ENCODE results near the gene UQCC5.
A peak's percentile ranks its signal among the peaks of the same experiment; 100 is the strongest.

UQCC5 gene

GRCh38 chr3:52536369-52537164 is at the start of gene UQCC5:
Gene UQCC5, plus strand, starts transcription at chr3:52536605. Its CDS starts 151 bp downstream, at chr3:52536756.
- peak; percentile 92 for DNase-seq

DNA sequence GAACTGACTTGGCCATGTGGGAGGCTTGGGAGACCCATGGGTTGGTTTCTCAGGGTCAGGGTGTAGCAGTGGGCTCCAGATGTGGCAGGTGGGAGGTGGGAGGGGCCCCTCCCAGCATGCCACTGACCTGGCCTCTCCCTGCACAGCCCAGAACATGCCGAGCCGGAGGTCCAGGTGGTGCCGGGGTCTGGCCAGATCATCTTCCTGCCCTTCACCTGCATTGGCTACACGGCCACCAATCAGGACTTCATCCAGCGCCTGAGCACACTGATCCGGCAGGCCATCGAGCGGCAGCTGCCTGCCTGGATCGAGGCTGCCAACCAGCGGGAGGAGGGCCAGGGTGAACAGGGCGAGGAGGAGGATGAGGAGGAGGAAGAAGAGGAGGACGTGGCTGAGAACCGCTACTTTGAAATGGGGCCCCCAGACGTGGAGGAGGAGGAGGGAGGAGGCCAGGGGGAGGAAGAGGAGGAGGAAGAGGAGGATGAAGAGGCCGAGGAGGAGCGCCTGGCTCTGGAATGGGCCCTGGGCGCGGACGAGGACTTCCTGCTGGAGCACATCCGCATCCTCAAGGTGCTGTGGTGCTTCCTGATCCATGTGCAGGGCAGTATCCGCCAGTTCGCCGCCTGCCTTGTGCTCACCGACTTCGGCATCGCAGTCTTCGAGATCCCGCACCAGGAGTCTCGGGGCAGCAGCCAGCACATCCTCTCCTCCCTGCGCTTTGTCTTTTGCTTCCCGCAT is 49.2 kb upstream of the UQCC5 start:
- no peak for DNase-seq

DNA sequence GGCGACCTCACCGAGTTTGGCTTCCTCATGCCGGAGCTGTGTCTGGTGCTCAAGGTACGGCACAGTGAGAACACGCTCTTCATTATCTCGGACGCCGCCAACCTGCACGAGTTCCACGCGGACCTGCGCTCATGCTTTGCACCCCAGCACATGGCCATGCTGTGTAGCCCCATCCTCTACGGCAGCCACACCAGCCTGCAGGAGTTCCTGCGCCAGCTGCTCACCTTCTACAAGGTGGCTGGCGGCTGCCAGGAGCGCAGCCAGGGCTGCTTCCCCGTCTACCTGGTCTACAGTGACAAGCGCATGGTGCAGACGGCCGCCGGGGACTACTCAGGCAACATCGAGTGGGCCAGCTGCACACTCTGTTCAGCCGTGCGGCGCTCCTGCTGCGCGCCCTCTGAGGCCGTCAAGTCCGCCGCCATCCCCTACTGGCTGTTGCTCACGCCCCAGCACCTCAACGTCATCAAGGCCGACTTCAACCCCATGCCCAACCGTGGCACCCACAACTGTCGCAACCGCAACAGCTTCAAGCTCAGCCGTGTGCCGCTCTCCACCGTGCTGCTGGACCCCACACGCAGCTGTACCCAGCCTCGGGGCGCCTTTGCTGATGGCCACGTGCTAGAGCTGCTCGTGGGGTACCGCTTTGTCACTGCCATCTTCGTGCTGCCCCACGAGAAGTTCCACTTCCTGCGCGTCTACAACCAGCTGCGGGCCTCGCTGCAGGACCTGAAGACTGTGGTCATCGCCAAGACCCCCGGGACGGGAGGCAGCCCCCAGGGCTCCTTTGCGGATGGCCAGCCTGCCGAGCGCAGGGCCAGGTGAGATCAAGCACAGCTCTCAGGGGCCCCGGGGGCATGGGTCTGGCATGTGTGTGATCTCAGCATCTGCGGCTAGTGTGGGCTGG is 48.4 kb upstream of the UQCC5 start:
- DNase-seq = no peak

DNA sequence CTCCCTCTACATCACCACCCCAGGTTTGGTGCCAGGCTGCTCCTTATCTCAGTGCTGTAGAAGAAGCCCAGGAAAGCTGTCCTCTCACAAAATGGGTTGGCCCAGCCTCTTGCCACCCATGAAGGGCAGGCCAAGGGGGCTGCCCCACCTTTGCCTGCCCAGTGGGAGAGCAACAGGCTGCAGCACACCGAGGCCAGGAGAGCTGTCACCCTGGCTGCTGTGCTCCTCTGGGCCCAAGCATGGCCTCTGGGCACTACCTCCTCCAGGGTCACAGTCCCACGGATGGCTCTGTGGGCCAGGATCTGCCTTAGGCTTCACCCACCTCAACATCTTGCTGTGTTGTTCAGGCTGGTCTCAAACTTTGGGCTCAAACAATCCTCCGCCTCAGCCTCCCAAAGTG is 47.7 kb upstream of the UQCC5 start:
- DNase-seq = no peak

- no peak for DNase-seq
Observed at GRCh38 chr3:52489453-52489852, 47.0 kb upstream of the UQCC5 start.

GRCh38 chr3:52490035-52490938 is 46.1 kb upstream of the UQCC5 start:
- DNase-seq = no peak

GRCh38 chr3:52490939-52491526 is 45.4 kb upstream of the UQCC5 start:
- no peak for DNase-seq

GRCh38 chr3:52492059-52492458 is 44.3 kb upstream of the UQCC5 start:
- no peak for DNase-seq

DNA sequence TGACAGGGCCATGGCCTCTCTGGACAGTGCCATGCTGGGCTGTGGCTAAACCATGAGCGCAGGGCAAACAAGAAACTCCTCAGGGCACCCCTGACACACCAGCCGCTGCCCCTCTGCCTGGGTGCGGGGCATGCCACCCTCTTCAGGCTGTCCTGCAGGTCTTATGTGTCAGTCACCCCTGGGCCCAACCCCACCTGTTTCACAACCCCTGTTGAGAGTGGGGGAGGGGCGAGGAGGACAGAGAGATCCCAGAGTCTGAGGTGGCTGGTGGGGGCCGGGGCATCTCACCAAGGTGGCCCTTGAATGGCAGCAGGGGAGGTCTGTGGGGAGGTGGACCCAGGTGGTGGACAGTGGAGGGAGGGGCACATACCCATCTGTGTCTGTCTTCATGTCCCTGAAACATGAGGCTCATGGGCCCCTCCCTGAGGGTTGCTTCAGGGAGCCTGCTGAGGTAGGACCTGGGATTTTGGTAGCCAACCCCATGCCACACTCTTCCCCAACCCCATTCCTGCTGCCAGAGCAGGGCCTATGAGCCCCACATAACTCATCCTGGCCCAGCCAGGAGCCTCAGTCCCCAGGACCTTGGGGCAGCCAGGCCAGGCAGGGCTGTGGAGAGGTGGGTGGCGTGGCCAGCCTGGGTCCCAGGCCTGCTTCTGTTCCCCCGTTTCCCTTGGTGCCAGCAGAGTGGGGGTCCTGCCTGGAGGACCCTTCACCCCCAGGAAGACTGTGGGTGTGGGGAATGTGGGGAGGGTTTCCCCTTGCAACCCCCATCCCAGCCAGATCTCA is 43.0 kb upstream of the UQCC5 start:
- DNase-seq = no peak

DNA sequence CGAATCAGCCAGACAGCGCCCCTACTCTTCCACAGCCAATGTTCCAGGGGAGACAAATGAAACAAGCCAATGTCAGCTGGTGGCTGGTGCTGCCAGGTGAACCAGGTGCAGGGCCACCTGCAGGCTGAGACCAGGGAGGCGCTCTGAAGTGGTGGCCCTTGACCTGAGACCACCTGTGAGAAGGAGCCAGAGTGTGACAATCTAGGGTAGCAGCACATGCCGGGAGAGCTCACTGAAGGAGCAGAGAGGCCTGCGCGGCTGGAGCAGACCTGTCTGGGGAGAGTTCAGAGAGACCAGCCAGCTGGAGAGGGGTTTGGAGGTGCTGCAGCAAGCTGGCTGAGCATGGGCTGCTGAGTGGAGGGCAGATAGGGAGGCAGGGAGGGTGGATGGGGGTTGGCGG is 42.0 kb upstream of the UQCC5 start:
- DNase-seq = no peak

GRCh38 chr3:52494886-52495495 is 41.4 kb upstream of the UQCC5 start, which contains the start of gene STAB1:
Gene STAB1, plus strand, starts transcription at chr3:52495338. Its CDS starts 76 bp downstream, at chr3:52495414.
- DNase-seq = no peak

- no peak for DNase-seq
Observed at GRCh38 chr3:52495777-52496602, 40.4 kb upstream of the UQCC5 start.

DNA sequence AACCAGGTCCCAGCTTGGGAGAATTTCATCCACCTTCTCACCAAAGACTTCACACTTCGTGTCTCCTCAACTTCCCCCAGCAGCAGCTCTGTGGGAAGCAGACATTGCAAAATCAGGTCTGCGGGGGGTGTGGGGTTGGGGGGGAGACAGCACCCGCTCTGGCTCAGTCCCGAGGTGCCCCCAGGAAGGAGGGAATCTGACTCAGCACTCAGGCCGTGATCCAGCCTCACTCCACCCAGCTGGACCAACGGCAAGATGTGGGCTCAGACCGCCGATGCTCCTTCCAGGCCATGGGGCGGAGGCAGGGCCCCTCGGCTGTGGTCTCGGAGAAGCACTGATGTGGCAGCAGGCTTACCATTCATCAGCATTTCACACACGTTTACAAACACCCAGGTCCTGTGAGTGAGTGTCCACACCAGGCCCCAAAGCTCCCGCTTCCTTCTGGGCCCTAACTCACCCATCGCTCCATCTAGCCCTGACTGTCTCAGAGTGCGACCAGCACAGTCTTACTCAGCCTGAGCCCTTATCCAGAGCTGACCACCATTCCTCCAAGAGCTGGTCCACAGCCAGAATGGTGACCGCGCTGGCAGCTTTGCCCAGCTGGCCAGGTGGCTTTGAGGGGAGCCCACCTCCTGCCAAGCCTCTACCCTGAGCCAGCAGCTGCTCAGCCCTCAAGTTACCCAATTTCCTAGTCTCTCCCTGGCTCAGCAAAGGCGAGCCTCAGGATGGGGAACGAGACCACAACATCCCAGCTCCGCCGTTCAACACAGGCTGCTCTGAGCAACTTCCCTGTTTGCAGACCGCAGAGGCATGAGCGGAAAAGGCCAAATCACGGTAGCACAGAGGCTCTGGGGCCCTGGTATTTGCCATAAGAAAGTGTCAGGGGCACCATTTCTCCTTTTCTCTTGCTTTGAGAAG is 38.0 kb upstream of the UQCC5 start:
- no peak for DNase-seq

DNA sequence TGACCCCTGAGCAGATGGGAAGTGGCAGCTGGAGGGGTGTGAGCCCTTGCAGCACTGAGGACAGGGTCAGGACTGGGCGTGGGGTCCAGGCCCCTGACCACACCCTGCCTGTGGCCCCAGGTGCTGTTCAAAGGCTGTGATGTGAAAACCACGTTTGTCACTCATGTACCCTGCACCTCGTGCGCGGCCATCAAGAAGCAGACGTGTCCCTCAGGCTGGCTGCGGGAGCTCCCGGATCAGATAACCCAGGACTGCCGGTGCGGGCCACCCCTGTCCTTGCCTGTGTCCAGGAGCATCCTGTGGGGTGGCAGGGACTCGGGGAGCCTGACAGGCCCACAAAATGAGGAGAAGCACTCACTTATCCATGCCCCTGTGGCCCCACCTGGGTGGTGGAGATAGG is 35.4 kb upstream of the UQCC5 start:
- no peak for DNase-seq

- DNase-seq = no peak
Observed at GRCh38 chr3:52502001-52502400, 34.4 kb upstream of the UQCC5 start.

DNA sequence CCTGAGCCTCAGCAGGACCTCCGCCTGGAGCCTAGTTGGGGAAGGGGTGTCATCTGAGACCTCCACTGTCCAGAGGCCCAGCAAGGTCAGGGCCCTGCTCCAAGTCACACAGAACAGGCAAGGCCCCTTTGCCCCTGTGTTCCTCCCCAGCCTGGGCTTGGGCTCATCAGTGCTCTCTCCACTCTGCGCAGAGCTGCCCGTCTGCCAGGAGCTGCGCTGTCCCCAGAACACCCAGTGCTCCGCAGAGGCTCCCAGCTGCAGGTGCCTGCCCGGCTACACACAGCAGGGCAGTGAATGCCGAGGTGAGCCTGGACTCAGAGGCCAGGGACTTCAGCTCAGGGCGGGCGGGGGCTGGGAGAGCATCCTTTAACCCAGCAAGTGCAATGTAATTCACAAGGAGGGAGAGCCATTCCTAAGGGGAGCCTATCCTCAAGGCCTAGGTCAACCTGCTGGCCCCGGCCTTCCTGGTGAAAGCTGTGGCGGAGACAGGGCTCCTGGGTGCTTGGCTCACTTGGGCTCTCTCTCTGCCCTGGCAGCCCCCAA is 33.5 kb upstream of the UQCC5 start:
- no peak for DNase-seq

- no peak for DNase-seq
Observed at GRCh38 chr3:52503788-52504424, 32.5 kb upstream of the UQCC5 start.

GRCh38 chr3:52504977-52505376 is 31.4 kb upstream of the UQCC5 start:
- no peak for DNase-seq
